Measurements from ENCODE around the gene PKN1. TPM values are rescaled to one million over a fixed set of nuclear protein-coding genes. Genes with fewer than 3 reads are reported as not detected.

PKN1 gene
- total RNA-seq (100 to 1,000 TPM in 1 of 2 donors, 10 to 100 TPM in 1; 84.3 to 197 TPM), polyA plus RNA-seq (100 to 1,000 TPM; 108 to 133 TPM)
- long read RNA-seq, donor 1, transcript PKN1-201 (22 exons, 3,069 nt), result major isoform, 16 of 399 reads
- long read RNA-seq, donor 1, partial matches to known transcripts, result 363 of 399 reads
- long read RNA-seq, donor 1, other reads (novel, unspliced or antisense), result 20 of 399 reads
- long read RNA-seq, donor 2, partial matches to known transcripts, result 43 of 62 reads
- long read RNA-seq, donor 2, other reads (novel, unspliced or antisense), result 17 of 62 reads
- long read RNA-seq, donor 3, transcript PKN1-201 (22 exons, 3,069 nt), result major isoform, 5 of 5 reads
- long read RNA-seq, donor 3, partial matches to known transcripts, result 0 of 5 reads
- long read RNA-seq, donor 3, other reads (novel, unspliced or antisense), result 0 of 5 reads
- long read RNA-seq, donor 4, partial matches to known transcripts, result 8 of 9 reads
- long read RNA-seq, donor 4, other reads (novel, unspliced or antisense), result 0 of 9 reads
- long read RNA-seq, donor 5, transcript PKN1-201 (22 exons, 3,069 nt), result major isoform, 18 of 38 reads
- long read RNA-seq, donor 5, partial matches to known transcripts, result 20 of 38 reads
- long read RNA-seq, donor 5, other reads (novel, unspliced or antisense), result 0 of 38 reads

- H3K9ac ChIP-seq (ENCODE audit: insufficient read depth in 1 of 2, low read length in 2 of 2), result peak within 1 kb of the TSS in 1 of 2 donors; percentile 65
- H3K4me1 ChIP-seq (ENCODE audit: control insufficient read depth in 5 of 5, insufficient read depth in 5 of 5, low read length in 5 of 5), result peaks cover 0 to 22% (median 3%) of the 10 kb centered on the region in 5 donors
- no peaks in the 10 kb centered on the region for H3K36me3 ChIP-seq (ENCODE audit: control insufficient read depth in 4 of 4, insufficient read depth in 4 of 4, low read length in 4 of 4)
- peak within 1 kb of the TSS; percentile 82 for H3K4me3 ChIP-seq
- WGBS, 2 donors, result 3 to 6% methylated on average over 27 to 85 of the region's 85 CpGs
- H3K27me3 ChIP-seq (ENCODE audit: control insufficient read depth in 3 of 3, insufficient read depth in 3 of 3, low read length in 2 of 3), result no peaks in the 10 kb centered on the region
- TF ChIP-seq CTCF (IDR thresholded peaks at IDR 0.05; ENCODE audit: control extremely low read depth, extremely low read depth), result no peak
- ATAC-seq (ENCODE audit: insufficient read depth, low FRiP score) (no peak), DNase-seq (peak; percentile 71 to 84 (median 74))
- peak within 1 kb of the TSS; percentile 87 to 95 for H3K27ac ChIP-seq (ENCODE audit: low read depth in 1 of 2, low read length in 1 of 2)
- no peaks in the 10 kb centered on the region for H3K9me3 ChIP-seq (ENCODE audit: control insufficient read depth in 4 of 4, insufficient read depth in 3 of 4, low read length in 3 of 4)
Measured at GRCh38 chr19:14432791-14433553, at the start of gene PKN1. PKN1 (plus strand) TSS chr19:14433306; CDS start chr19:14433522, 216 bp downstream.

GRCh38 chr19:14383661-14384555 lies 49.2 kb upstream of the PKN1 start:
- peak overlapping the region in 1 of 2 donors; percentile 19 for H3K9ac ChIP-seq (ENCODE audit: insufficient read depth in 1 of 2, low read length in 2 of 2)
- peak overlapping the region; percentile 24 for H3K4me3 ChIP-seq
- 10 to 21% methylated on average over 10 of the region's 10 CpGs for WGBS, 2 donors
- H3K36me3 ChIP-seq (ENCODE audit: control insufficient read depth in 4 of 4, insufficient read depth in 4 of 4, low read length in 4 of 4), result peaks cover 0 to 3% (median 0%) of the 10 kb centered on the region in 4 donors
- DNase-seq (peak; percentile 78 to 85 (median 80)), ATAC-seq (ENCODE audit: insufficient read depth, low FRiP score) (no peak)
- no peak for TF ChIP-seq CTCF (IDR thresholded peaks at IDR 0.05; ENCODE audit: control extremely low read depth, extremely low read depth)
- no peaks in the 10 kb centered on the region for H3K27me3 ChIP-seq (ENCODE audit: control insufficient read depth in 3 of 3, insufficient read depth in 3 of 3, low read length in 2 of 3)
- H3K4me1 ChIP-seq (ENCODE audit: control insufficient read depth in 5 of 5, insufficient read depth in 5 of 5, low read length in 5 of 5), result peaks cover 9 to 30% (median 10%) of the 10 kb centered on the region in 5 donors
- peak overlapping the region; percentile 76 to 95 for H3K27ac ChIP-seq (ENCODE audit: low read depth in 1 of 2, low read length in 1 of 2)
- H3K9me3 ChIP-seq (ENCODE audit: control insufficient read depth in 4 of 4, insufficient read depth in 3 of 4, low read length in 3 of 4), result no peaks in the 10 kb centered on the region

- Histone ChIP-seq H3K27ac (ENCODE audit: low read depth in 1 of 2, low read length in 1 of 2) (peak overlapping the region in 1 of 2 donors; percentile 52), H3K4me3 (no peak overlapping the region), H3K9me3 (ENCODE audit: control insufficient read depth in 4 of 4, insufficient read depth in 3 of 4, low read length in 3 of 4) (no peaks in the 10 kb centered on the region), H3K9ac (ENCODE audit: insufficient read depth in 1 of 2, low read length in 2 of 2) (no peak overlapping the region), H3K4me1 (ENCODE audit: control insufficient read depth in 5 of 5, insufficient read depth in 5 of 5, low read length in 5 of 5) (peaks cover 5 to 24% (median 10%) of the 10 kb centered on the region in 5 donors), H3K36me3 (ENCODE audit: control insufficient read depth in 4 of 4, insufficient read depth in 4 of 4, low read length in 4 of 4) (peaks cover 0 to 4% (median under 1%) of the 10 kb centered on the region in 4 donors), H3K27me3 (ENCODE audit: control insufficient read depth in 3 of 3, insufficient read depth in 3 of 3, low read length in 2 of 3) (no peaks in the 10 kb centered on the region)
- ATAC-seq (ENCODE audit: insufficient read depth, low FRiP score) (no peak), DNase-seq (no peak)
- TF ChIP-seq CTCF (IDR thresholded peaks at IDR 0.05; ENCODE audit: control extremely low read depth, extremely low read depth), result no peak
- 32 to 49% methylated on average over 11 of the region's 11 CpGs for WGBS, 2 donors
Measured at GRCh38 chr19:14385492-14385891, 47.6 kb upstream of the PKN1 start.

Measured in lung (tissue), 16 donors.